ENCODE data around the gene ABLIM3.

Gene ABLIM3

GRCh38 chr5:149153751-149154610, 12.7 kb downstream of the ABLIM3 start:
- DNase-seq (ENCODE audit: low read depth, low spot score), result peak; percentile 38
- no peak overlapping the region for H3K4me3 ChIP-seq (ENCODE audit: low read depth, low read length)
- in situ Hi-C loops (cut with HindIII; ENCODE audit: low sequenced_read_pairs), result no loop called here
- TF ChIP-seq, protein P1, sequence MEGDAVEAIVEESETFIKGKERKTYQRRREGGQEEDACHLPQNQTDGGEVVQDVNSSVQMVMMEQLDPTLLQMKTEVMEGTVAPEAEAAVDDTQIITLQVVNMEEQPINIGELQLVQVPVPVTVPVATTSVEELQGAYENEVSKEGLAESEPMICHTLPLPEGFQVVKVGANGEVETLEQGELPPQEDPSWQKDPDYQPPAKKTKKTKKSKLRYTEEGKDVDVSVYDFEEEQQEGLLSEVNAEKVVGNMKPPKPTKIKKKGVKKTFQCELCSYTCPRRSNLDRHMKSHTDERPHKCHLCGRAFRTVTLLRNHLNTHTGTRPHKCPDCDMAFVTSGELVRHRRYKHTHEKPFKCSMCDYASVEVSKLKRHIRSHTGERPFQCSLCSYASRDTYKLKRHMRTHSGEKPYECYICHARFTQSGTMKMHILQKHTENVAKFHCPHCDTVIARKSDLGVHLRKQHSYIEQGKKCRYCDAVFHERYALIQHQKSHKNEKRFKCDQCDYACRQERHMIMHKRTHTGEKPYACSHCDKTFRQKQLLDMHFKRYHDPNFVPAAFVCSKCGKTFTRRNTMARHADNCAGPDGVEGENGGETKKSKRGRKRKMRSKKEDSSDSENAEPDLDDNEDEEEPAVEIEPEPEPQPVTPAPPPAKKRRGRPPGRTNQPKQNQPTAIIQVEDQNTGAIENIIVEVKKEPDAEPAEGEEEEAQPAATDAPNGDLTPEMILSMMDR (IDR thresholded peaks at IDR 0.05; ENCODE audit: low read depth, low read length), result no peak

DNA sequence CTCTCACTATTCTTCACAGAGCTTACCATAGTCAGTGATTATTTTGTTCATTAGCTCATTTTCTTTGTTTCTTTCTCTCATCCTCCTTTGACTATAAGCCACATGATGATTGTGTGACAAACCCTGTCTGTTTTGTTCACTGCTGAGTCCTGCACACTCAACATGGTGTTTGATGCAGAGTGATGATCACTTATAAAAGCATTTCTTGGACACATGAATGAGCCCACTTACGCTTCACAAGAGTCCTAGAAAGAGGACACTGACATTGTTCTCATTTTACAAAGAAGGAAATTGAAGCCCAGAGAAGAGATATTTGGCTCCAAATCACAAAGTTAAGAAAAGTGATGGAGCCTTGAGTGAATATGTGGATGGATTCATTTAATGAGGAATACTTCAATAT, 13.4 kb downstream of the ABLIM3 start:
- DNase-seq (ENCODE audit: low read depth, low spot score), result no peak
- in situ Hi-C loops (cut with HindIII; ENCODE audit: low sequenced_read_pairs), result no loop called here
- no peak overlapping the region for H3K4me3 ChIP-seq (ENCODE audit: low read depth, low read length)
- TF ChIP-seq, protein P1 (IDR thresholded peaks at IDR 0.05; ENCODE audit: low read depth, low read length), result no peak

GRCh38 chr5:149156435-149157083, 15.3 kb downstream of the ABLIM3 start:
- TF ChIP-seq, protein P1 (IDR thresholded peaks at IDR 0.05; ENCODE audit: low read depth, low read length), result no peak
- in situ Hi-C loops (cut with HindIII; ENCODE audit: low sequenced_read_pairs), result no loop called here
- no peak overlapping the region for H3K4me3 ChIP-seq (ENCODE audit: low read depth, low read length)
- no peak for DNase-seq (ENCODE audit: low read depth, low spot score)

DNA sequence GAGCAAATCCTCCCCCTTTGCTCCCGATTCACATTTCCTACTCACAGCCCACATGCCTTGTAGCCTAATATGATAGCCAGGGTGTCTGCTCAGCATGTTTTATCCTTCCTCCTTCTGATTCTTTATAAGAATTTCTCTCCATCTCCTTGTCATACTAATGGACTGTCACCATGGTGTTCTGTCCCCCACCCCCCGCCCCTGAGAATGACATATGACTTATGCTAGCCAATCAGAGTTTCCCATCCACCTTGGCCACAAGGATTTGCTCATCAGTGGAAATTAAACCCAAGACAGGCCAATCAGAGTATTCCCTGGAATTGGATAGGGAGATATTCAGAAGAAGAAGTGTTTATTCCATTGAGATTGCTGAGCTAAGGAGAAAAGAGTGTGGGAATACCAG, 16.0 kb downstream of the ABLIM3 start:
- TF ChIP-seq, protein P1 (IDR thresholded peaks at IDR 0.05; ENCODE audit: low read depth, low read length), result no peak
- in situ Hi-C loops (cut with HindIII; ENCODE audit: low sequenced_read_pairs), result no loop called here
- H3K4me3 ChIP-seq (ENCODE audit: low read depth, low read length), result no peak overlapping the region
- DNase-seq (ENCODE audit: low read depth, low spot score), result no peak

GRCh38 chr5:149160291-149160787, 19.0 kb downstream of the ABLIM3 start:
- in situ Hi-C loops (cut with HindIII; ENCODE audit: low sequenced_read_pairs), result no loop called here

DNA sequence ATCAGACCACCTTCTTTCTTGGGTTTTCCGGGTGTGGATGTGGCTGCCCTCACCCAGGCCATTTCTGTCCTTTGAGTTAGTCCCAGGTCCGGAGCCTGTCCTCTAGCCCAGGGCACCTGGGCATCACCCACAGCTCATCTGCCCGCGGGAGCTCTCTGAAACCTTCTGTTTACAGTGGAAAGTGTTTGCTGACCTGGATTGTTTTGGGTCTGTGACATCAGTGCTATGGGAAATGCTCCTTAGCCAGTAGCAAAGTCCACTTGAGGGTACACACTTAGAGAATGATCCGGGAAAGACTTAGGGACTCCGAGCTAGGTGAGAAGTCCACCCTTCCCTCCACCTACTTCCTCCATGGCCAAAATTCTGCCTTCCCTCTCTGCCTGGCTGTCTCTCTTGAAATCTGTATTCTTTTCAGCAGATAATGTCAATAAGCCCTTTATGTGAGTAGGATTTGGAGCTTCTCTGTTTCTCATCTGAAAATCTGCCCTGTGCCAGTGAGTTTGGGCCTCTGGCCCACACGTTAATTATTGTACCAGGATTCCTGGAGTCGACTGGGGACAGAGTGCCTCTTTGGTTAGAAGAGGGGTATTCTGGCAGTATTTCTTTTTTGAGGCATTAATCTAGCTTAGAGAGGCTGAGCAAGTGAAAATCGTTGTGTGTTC, 19.9 kb downstream of the ABLIM3 start:
- in situ Hi-C loops (cut with HindIII; ENCODE audit: low sequenced_read_pairs), result no loop called here
- TF ChIP-seq, protein P1 (IDR thresholded peaks at IDR 0.05; ENCODE audit: low read depth, low read length), result no peak
- no peak overlapping the region for H3K4me3 ChIP-seq (ENCODE audit: low read depth, low read length)
- no peak for DNase-seq (ENCODE audit: low read depth, low spot score)

More at GRCh38 chr5:149160291-149160787, 19.0 kb downstream of the ABLIM3 start:
- H3K4me3 ChIP-seq (ENCODE audit: low read depth, low read length), result no peak overlapping the region
- TF ChIP-seq, protein P1 (IDR thresholded peaks at IDR 0.05; ENCODE audit: low read depth, low read length), result no peak
- DNase-seq (ENCODE audit: low read depth, low spot score), result no peak

Data from astrocyte of the spinal cord (primary cell).